GM12873 (cell line): ENCODE results near the gene ABCG1.

Source experiments
- CTCF ChIP-seq: IDR thresholded peaks from 2 replicates; pipeline ENCODE4 v1.5.1; 2012; ENCODE audit warnings: low read depth, mild to moderate bottlenecking, moderate library complexity, low read length, control low read depth; ENCODE audit not compliant: insufficient read depth; ENCODE audit errors: missing control alignments

ABCG1 gene

DNA sequence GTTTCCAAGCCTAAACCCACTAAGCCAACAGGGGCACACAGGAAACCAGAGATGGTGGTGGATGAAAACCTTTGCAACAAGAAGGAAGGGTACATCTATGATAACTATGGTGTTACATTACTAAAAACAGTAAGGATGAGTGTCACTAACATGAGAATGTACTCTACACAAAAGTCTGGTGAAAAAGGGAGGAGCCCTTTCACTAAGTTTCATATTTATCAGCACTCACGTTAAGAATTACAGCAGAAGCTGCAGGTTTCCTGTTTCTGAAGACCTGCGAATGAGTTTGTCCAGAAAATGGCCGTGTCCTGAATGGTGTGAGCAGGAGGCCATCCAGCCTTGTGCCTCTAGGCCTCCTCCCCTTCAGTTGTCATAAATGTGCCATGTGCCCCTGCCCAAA, 17.8 kb downstream of the ABCG1 start:
- TF ChIP-seq CTCF = no peak

GRCh38 chr21:42237161-42237560, 18.2 kb downstream of the ABCG1 start:
- TF ChIP-seq CTCF = no peak

DNA sequence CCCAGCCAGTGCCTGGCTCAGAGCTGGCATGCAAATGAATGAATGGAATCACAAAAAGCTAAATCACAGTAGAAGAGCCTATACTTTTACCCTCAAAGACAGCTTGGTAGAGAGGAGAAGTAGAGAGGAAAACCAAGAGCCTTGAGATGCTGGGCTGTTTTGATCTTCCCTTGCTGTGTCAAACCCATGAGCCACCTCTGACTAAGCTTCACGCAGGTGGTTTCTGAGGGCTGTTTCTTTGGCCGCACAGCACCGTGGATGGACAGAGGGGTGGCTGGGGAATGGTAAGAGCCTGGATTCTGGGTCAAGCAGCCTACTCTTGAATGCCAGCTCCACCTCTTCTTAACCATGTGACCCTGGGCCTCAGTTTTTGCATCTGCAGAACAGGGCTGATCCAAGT, 18.6 kb downstream of the ABCG1 start:
- TF ChIP-seq CTCF = no peak

GRCh38 chr21:42238185-42238934, 19.4 kb downstream of the ABCG1 start:
- no peak for TF ChIP-seq CTCF

GRCh38 chr21:42239556-42239955, 20.6 kb downstream of the ABCG1 start:
- TF ChIP-seq CTCF = no peak

- peak; percentile 41 for TF ChIP-seq CTCF
These were observed 21.0 kb downstream of the ABCG1 start for GRCh38 chr21:42239973-42240372.

- no peak for TF ChIP-seq CTCF
These were observed 23.7 kb downstream of the ABCG1 start for GRCh38 chr21:42242611-42243010.
